GM23338 (cell line): ENCODE results near the gene GOSR2. TPM values are rescaled to one million over a fixed set of nuclear protein-coding genes. Genes with fewer than 3 reads are reported as not detected.

Experiments used
- ATAC-seq: fragments of 200-7000 bp; cut with Tn5 transposase; 3 replicates; pipeline ENCODE4 v1.9.1; 2020
- DNase-seq: peaks from one replicate; pipeline ENCODE4 v3.0.0-alpha.2; 2015; ENCODE audit warnings: low spot score
- H2AFZ ChIP-seq: fragments of 200-600 bp; sonication (generic); 2 replicates; pipeline ENCODE4 v1.8.0; 2016; ENCODE audit warnings: antibody characterized with exemption, mild to moderate bottlenecking, moderate library complexity
- H3F3A ChIP-seq: fragments of 200-600 bp; sonication (generic); replicated peaks from 2 replicates; pipeline ENCODE4 v1.8.0; 2017; ENCODE audit warnings: antibody characterized with exemption, mixed run types, low read depth
- H3K27ac ChIP-seq: fragments of 200-600 bp; sonication (generic); 2 replicates; pipeline ENCODE4 v1.6.1; 2016; ENCODE audit warnings: low read depth
- H3K27me3 ChIP-seq: fragments of 200-600 bp; sonication (generic); 2 replicates; pipeline ENCODE4 v1.8.0; 2016; ENCODE audit warnings: mild to moderate bottlenecking, mixed run types, moderate library complexity; ENCODE audit not compliant: insufficient read depth
- H3K36me3 ChIP-seq: fragments of 200-600 bp; sonication (generic); 2 replicates; pipeline ENCODE4 v1.8.0; 2016; ENCODE audit warnings: mild to moderate bottlenecking; ENCODE audit not compliant: insufficient read depth
- H3K4me1 ChIP-seq: fragments of 200-600 bp; sonication (generic); 2 replicates; pipeline ENCODE4 v1.8.0; 2016; ENCODE audit warnings: mild to moderate bottlenecking, moderate library complexity; ENCODE audit not compliant: insufficient read depth
- H3K4me2 ChIP-seq: fragments of 200-600 bp; sonication (generic); 2 replicates; pipeline ENCODE4 v1.7.1; 2017; ENCODE audit warnings: mixed run types
- H3K4me3 ChIP-seq: fragments of 200-600 bp; sonication (generic); 2 replicates; pipeline ENCODE4 v1.6.1; 2016; ENCODE audit warnings: mixed run types
- H3K79me2 ChIP-seq: fragments of 200-600 bp; sonication (generic); replicated peaks from 2 replicates; pipeline ENCODE4 v1.8.0; 2017; ENCODE audit warnings: mild to moderate bottlenecking; ENCODE audit not compliant: insufficient read depth
- H3K9me2 ChIP-seq: fragments of 200-600 bp; sonication (generic); 2 replicates; pipeline ENCODE4 v1.8.0; 2017; ENCODE audit not compliant: insufficient read depth
- H4K20me1 ChIP-seq: fragments of 200-600 bp; sonication (generic); replicated peaks from 2 replicates; pipeline ENCODE4 v1.8.0; 2017; ENCODE audit warnings: mild to moderate bottlenecking; ENCODE audit not compliant: insufficient read depth
- H3K27ac Mint-ChIP-seq: 2 replicates; pipeline ENCODE4 v1.8.0; 2020; ENCODE audit warnings: inconsistent platforms, mild to moderate bottlenecking, moderate library complexity, mixed read lengths
- H3K27me3 Mint-ChIP-seq: 3 replicates; pipeline ENCODE4 v1.8.0; 2022; ENCODE audit warnings: low read depth, mild to moderate bottlenecking, moderate library complexity, mixed read lengths, inconsistent platforms; ENCODE audit not compliant: insufficient read depth, poor library complexity
- H3K36me3 Mint-ChIP-seq: 3 replicates; pipeline ENCODE4 v1.8.0; 2021; ENCODE audit warnings: low read depth, mild to moderate bottlenecking, inconsistent platforms, moderate library complexity, mixed read lengths
- H3K4me1 Mint-ChIP-seq: 3 replicates; pipeline ENCODE4 v1.8.0; 2020; ENCODE audit warnings: mild to moderate bottlenecking, inconsistent platforms, mixed read lengths
- H3K4me3 Mint-ChIP-seq: 3 replicates; pipeline ENCODE4 v1.8.0; 2021; ENCODE audit warnings: moderate library complexity, mild to moderate bottlenecking, inconsistent platforms, mixed read lengths
- H3K9me3 Mint-ChIP-seq: 3 replicates; pipeline ENCODE4 v1.8.0; 2020; ENCODE audit warnings: moderate library complexity, mild to moderate bottlenecking, inconsistent platforms, mixed read lengths
- CTCF ChIP-seq, 2 experiments: fragments of 200-600 bp in 1 of 2; sonication (generic) in 1 of 2; conservative IDR thresholded peaks; 2 replicates each; pipeline versions ENCODE4 v1.5.1 to v1.6.1; 2016 to 2017; ENCODE audit warnings: antibody characterized with exemption in 2 of 2, low read depth in 2 of 2, mild to moderate bottlenecking in 2 of 2, moderate library complexity in 1 of 2
- EZH2 ChIP-seq: fragments of 200-600 bp; sonication (generic); IDR thresholded peaks from one replicate; pipeline ENCODE4 v1.8.0; 2017; ENCODE audit warnings: antibody characterized with exemption, mild to moderate bottlenecking, low read depth; ENCODE audit not compliant: unreplicated experiment
- JUNB ChIP-seq: IDR thresholded peaks from one replicate; pipeline ENCODE4 v1.6.1; 2016; ENCODE audit warnings: antibody characterized with exemption; ENCODE audit not compliant: unreplicated experiment
- REST ChIP-seq: IDR thresholded peaks from one replicate; pipeline ENCODE4 v1.6.1; 2018; ENCODE audit warnings: antibody characterized with exemption; ENCODE audit not compliant: unreplicated experiment
- STAT1 ChIP-seq: IDR thresholded peaks from one replicate; pipeline ENCODE4 v1.6.1; 2016; ENCODE audit warnings: antibody characterized with exemption; ENCODE audit not compliant: unreplicated experiment
- ZNF331 ChIP-seq: fragments of 250-450 bp; sonication (Bioruptor Pico); IDR thresholded peaks from 2 replicates; pipeline ENCODE4 v1.5.0; 2020; ENCODE audit warnings: low read depth, mild to moderate bottlenecking, moderate library complexity
- ZNF462 ChIP-seq: fragments of 250-450 bp; sonication (Bioruptor Pico); IDR thresholded peaks from 2 replicates; pipeline ENCODE4 v1.5.0; 2020; ENCODE audit warnings: mild to moderate bottlenecking, moderate library complexity
- polyA plus RNA-seq: library from polyadenylated mRNA; unstranded; fragments of >200 nt; fragmentation: Nextera tagmentation; extraction: Ambion mirVana; gene quantifications from 2 replicates; pipeline ENCODE4 v1.2.1, GENCODE V29; 2016
- total RNA-seq: library from RNA; depleted of rRNA; stranded (reverse); fragments of >200 nt; shearing (Covaris generic); gene quantifications from 2 replicates; pipeline ENCODE4 v1.2.3, GENCODE V29; 2014

GOSR2 gene
- total and polyA plus RNA-seq, 2 experiments from 2014 or later: 33.2 to 36.2 TPM

- H3K27ac Mint-ChIP-seq: peak overlapping the region; percentile 100
- DNase-seq: no peak
Measured at GRCh38 chr17:46922487-46922803, 515 bp upstream of the GOSR2 start.

GRCh38 chr17:46925185-46925868 lies 2.4 kb downstream of the GOSR2 start:
- Histone ChIP-seq H3K9me2 (peaks cover 5% of the 10 kb centered on the region; the same call in 1 of the 2 replicates), H3K79me2 (peaks cover 66% of the 10 kb centered on the region), H3K27ac (no peak overlapping the region), H3K27me3 (no peaks in the 10 kb centered on the region), H3K4me1 (peaks cover 5% of the 10 kb centered on the region; the same call in 1 of the 2 replicates), H3K4me3 (no peak overlapping the region), H4K20me1 (peaks cover 34% of the 10 kb centered on the region), H3K36me3 (no peaks in the 10 kb centered on the region; the same call in 1 of the 2 replicates), H2AFZ (no peak overlapping the region), H3F3A (no peaks in the 10 kb centered on the region), H3K4me2 (no peak overlapping the region)
- Mint-ChIP-seq H3K4me3 (no peak overlapping the region), H3K4me1 (peaks cover 10% of the 10 kb centered on the region), H3K9me3 (no peaks in the 10 kb centered on the region), H3K27ac (no peak overlapping the region), H3K27me3 (no peaks in the 10 kb centered on the region), H3K36me3 (no peaks in the 10 kb centered on the region)
- ATAC-seq: no peak
- DNase-seq: no peak
- no peak for TF ChIP-seq EZH2
- TF ChIP-seq STAT1: no peak
- TF ChIP-seq CTCF (conservative IDR thresholded peaks at IDR 0.05; ENCODE audit: low read depth in 2 of 2): no peak
- no peak for TF ChIP-seq ZNF331 (CRISPR knock-in tag)
- TF ChIP-seq REST: no peak
- no peak for TF ChIP-seq ZNF462 (CRISPR knock-in tag)
- TF ChIP-seq JUNB: no peak

More at GRCh38 chr17:46922487-46922803, 515 bp upstream of the GOSR2 start:
- no peaks in the 10 kb centered on the region for H3F3A ChIP-seq
- Mint-ChIP-seq H3K9me3 (no peaks in the 10 kb centered on the region), H3K4me1 (peaks cover 10% of the 10 kb centered on the region), H3K36me3 (no peaks in the 10 kb centered on the region), H3K27me3 (no peaks in the 10 kb centered on the region), H3K4me3 (peak overlapping the region; percentile 90)
- peaks cover 5% of the 10 kb centered on the region; the same call in 1 of the 2 replicates for H3K9me2 ChIP-seq
- H3K4me3 ChIP-seq: peak overlapping the region; percentile 97
- H3K4me2 ChIP-seq: peak overlapping the region; percentile 91
- peaks cover 27% of the 10 kb centered on the region for H4K20me1 ChIP-seq
- H2AFZ ChIP-seq: peak overlapping the region; percentile 94
- no peak for ATAC-seq
- peaks cover 5% of the 10 kb centered on the region; the same call in 1 of the 2 replicates for H3K4me1 ChIP-seq
- no peaks in the 10 kb centered on the region for H3K36me3 ChIP-seq
- no peak for TF ChIP-seq ZNF331 (CRISPR knock-in tag)
- peak overlapping the region; percentile 95 for H3K27ac ChIP-seq
- H3K27me3 ChIP-seq: no peaks in the 10 kb centered on the region
- H3K79me2 ChIP-seq: peaks cover 48% of the 10 kb centered on the region
